GM19397 (cell line): ENCODE results near the gene SAFB2.

Source experiments
- ATAC-seq: cut with Tn5 transposase; IDR thresholded peaks from one replicate; pipeline ENCODE4 v1.9.1; 2021; ENCODE audit warnings: mild to moderate bottlenecking, moderate library complexity; ENCODE audit not compliant: unreplicated experiment

SAFB2 gene

GRCh38 chr19:5553892-5554291 lies 68.7 kb downstream of the SAFB2 start:
- no peak for ATAC-seq

GRCh38 chr19:5547881-5548280 lies 74.7 kb downstream of the SAFB2 start:
- no peak for ATAC-seq

GRCh38 chr19:5545984-5546383 lies 76.6 kb downstream of the SAFB2 start:
- ATAC-seq = no peak

- no peak for ATAC-seq
Observed at GRCh38 chr19:5545051-5545450, 77.5 kb downstream of the SAFB2 start.

- ATAC-seq = no peak
Observed at GRCh38 chr19:5542665-5543064, 79.9 kb downstream of the SAFB2 start.

- ATAC-seq = no peak
Observed at GRCh38 chr19:5541456-5541855, 81.1 kb downstream of the SAFB2 start.

GRCh38 chr19:5540208-5540607 lies 82.4 kb downstream of the SAFB2 start:
- ATAC-seq = no peak

- no peak for ATAC-seq
Observed at GRCh38 chr19:5537870-5538269, 84.7 kb downstream of the SAFB2 start.
